Endometrium (tissue), 2 donors: ENCODE results near the gene INPP4B.

ENCODE experiments used
- FAIRE-seq: peaks from 2 replicates; lab custom pipeline; 2012; peaks lifted over from hg19 to GRCh38; lab: Jason Lieb, UNC
- donor health status: control.
- donor health status: control.

INPP4B gene

GRCh38 chr4:142846108-142846728 lies at the start of gene INPP4B:
Gene INPP4B, minus strand, starts transcription at chr4:142846301.
- no peak for FAIRE-seq

- FAIRE-seq, result no peak
These were observed 46.9 kb upstream of the INPP4B start for GRCh38 chr4:142893012-142893411.

GRCh38 chr4:142886566-142886965 lies 40.5 kb upstream of the INPP4B start:
- FAIRE-seq, result no peak

- peak; percentile 26 for FAIRE-seq
These were observed 37.1 kb upstream of the INPP4B start for GRCh38 chr4:142883040-142883832.

- FAIRE-seq, result no peak
These were observed 36.1 kb upstream of the INPP4B start for GRCh38 chr4:142882159-142882558.

GRCh38 chr4:142881331-142881730 lies 35.2 kb upstream of the INPP4B start:
- FAIRE-seq, result no peak

GRCh38 chr4:142875117-142875516 lies 29.0 kb upstream of the INPP4B start:
- no peak for FAIRE-seq

GRCh38 chr4:142874684-142875083 lies 28.6 kb upstream of the INPP4B start:
- no peak for FAIRE-seq

- FAIRE-seq, result no peak
These were observed 20.6 kb upstream of the INPP4B start for GRCh38 chr4:142866685-142867084.

GRCh38 chr4:142861351-142861750 lies 15.2 kb upstream of the INPP4B start:
- FAIRE-seq, result no peak

GRCh38 chr4:142858965-142859364 lies 12.9 kb upstream of the INPP4B start:
- no peak for FAIRE-seq

- no peak for FAIRE-seq
These were observed 12.3 kb upstream of the INPP4B start for GRCh38 chr4:142858446-142858845.

- FAIRE-seq, result no peak
These were observed 10.5 kb upstream of the INPP4B start for GRCh38 chr4:142856576-142856975.

GRCh38 chr4:142850478-142850877 lies 4.4 kb upstream of the INPP4B start:
- no peak for FAIRE-seq

- no peak for FAIRE-seq
These were observed 862 bp upstream of the INPP4B start for GRCh38 chr4:142846729-142847596.

GRCh38 chr4:142845293-142846107 lies 601 bp downstream of the INPP4B start:
- FAIRE-seq, result no peak

- FAIRE-seq, result peak; percentile 23
These were observed 1.3 kb downstream of the INPP4B start for GRCh38 chr4:142844782-142845181.

- FAIRE-seq, result peak; percentile 93
These were observed 5.5 kb downstream of the INPP4B start for GRCh38 chr4:142840516-142841123.

GRCh38 chr4:142838778-142839177 lies 7.3 kb downstream of the INPP4B start:
- FAIRE-seq, result no peak

- no peak for FAIRE-seq
These were observed 14.1 kb downstream of the INPP4B start for GRCh38 chr4:142832022-142832421.

- no peak for FAIRE-seq
These were observed 19.4 kb downstream of the INPP4B start for GRCh38 chr4:142826503-142827241.
